HG02981 (cell line): ENCODE measurements around the gene SHANK2.

Source experiments
- ATAC-seq: cut with Tn5 transposase; IDR thresholded peaks from one replicate; pipeline ENCODE4 v1.9.1; 2021; ENCODE audit warnings: mild to moderate bottlenecking, moderate library complexity; ENCODE audit not compliant: unreplicated experiment

The SHANK2 gene

DNA sequence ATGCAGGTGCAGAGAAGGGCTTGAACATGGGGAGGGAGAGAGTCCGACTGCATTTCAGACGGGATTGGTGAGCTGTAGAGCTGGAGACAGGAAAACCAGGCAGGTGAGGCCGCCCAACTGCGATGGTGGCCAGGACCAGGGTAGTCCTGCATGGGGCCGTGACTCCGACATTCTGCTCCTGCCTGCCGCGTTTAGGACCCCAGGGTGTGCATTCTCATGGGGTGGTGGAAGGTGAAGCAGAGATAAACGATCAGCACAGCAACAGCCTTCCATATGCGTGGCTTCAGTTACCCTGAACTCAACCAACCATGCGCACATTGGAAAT is 29.3 kb downstream of the SHANK2 start:
- ATAC-seq: no peak

- no peak for ATAC-seq
Observed at GRCh38 chr11:71222318-71223080, 29.9 kb downstream of the SHANK2 start.

DNA sequence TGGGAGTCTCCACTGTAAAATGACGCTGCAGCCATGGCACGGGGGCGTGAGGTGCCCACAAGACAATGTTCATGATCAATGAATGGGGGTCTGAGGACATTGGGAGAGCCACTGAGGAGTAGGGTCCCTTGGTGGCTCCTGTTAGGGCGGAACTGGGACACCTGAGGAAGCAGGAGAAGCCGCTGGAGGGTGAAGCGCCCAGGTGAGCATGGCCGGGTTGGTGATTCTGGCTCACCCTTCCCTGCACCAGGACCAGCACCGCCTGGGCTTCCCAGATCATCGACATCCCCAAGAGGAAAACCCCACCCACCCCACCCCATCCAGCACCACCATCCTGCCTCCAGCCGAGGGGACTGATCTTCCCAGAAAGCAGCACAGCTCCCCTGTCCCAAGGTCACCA is 30.6 kb downstream of the SHANK2 start:
- ATAC-seq: no peak

- no peak for ATAC-seq
Observed at GRCh38 chr11:71221201-71221600, 31.2 kb downstream of the SHANK2 start.

DNA sequence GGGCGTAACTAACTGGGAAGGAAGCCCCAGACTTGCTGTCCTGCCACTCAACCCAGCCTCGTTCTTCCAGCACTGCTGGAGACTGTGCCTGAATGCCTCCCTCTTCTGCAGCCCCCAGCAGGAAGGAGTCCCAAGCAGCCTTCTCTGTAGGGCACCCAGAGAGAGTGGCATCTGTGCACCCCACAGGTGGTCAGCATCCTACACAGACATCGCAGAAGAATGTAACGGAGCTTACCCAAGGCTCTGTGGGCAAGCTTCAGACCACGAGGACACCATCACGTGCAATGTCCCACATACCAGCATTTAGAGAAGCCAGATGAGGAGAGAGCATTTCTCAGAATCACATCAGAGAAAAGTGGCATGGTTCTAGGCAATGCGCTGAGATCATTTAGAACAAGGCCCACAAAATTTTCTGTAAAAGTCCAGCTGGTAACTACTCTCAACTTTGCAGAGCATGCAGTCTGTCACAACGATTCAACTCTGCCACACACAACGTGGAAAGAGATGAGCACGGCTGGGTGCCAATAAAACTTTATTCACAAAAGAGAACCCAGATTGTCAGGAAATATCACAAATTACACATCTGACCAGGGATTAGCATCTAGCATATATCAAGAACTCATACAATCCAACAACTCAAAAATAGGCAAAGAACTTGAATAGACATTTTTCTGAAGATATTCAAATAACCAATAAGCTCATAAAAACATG is 33.4 kb downstream of the SHANK2 start:
- no peak for ATAC-seq

DNA sequence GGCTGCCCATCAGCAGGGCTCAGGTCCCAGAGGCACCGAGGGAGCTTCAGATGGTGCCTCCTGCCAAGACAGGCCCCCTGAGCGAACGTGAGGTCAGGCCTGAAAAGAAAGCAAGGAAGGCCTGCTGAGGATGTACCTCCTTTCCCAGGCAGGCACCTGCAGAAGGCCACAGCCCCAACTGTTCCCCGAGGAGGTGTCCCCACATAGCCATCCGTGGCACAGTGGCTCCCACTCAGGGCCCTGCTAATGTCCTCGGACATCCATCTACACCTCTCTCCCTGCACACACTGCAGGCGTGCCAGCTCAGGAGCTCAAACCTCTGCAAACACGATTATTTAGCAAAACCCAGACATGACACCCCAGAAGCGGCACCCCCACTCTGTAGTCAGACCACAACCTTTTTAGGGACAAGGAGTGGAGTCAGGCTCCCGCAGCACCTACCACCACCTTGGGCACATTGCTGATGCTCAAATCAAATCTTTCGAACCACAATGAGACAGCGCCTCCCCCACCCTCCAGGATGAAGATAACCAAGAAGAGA is 36.9 kb downstream of the SHANK2 start:
- no peak for ATAC-seq

DNA sequence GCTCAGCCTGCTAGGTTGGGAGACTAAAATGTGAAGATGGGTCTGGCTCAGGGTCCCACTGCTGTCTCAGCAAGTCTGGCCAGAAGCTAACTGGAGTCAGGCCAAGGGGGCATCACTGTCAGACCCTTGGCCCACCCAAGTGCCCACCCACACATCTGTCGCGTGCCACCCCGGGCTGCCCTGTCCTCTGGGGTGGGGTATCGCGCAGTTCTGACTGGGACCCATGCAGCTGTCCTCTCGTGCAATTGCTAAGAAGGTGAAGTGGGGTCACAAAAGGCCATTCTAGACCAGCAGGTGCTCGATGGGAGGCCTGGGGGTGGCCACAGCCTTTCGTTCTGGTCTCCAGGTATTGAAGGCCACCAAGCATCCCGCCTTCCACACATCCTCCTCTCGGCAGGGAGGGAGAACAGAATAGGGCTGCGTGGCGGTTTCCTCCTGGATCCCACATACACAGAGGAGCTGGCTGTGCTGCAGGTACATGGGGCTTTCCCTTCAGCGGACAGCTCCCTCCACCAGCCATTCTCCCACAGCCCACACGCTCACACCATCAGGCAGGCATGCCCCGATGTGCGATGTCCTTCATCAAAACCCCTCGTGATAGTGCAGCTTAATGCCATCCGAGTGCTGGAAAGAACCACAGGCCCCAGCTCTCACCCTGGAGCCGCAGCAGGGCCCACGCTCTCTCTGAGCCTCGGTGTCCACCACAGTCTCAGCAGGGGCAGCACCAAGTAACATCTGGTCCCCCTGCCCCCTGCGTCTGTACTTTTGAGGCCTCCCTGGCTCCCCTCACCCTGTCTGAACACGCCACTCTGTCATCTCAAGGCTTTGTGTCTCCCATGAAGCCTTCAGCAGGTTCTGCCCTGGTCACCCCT is 37.6 kb downstream of the SHANK2 start:
- no peak for ATAC-seq

- ATAC-seq: no peak
Observed at GRCh38 chr11:71213696-71214552, 38.5 kb downstream of the SHANK2 start.

DNA sequence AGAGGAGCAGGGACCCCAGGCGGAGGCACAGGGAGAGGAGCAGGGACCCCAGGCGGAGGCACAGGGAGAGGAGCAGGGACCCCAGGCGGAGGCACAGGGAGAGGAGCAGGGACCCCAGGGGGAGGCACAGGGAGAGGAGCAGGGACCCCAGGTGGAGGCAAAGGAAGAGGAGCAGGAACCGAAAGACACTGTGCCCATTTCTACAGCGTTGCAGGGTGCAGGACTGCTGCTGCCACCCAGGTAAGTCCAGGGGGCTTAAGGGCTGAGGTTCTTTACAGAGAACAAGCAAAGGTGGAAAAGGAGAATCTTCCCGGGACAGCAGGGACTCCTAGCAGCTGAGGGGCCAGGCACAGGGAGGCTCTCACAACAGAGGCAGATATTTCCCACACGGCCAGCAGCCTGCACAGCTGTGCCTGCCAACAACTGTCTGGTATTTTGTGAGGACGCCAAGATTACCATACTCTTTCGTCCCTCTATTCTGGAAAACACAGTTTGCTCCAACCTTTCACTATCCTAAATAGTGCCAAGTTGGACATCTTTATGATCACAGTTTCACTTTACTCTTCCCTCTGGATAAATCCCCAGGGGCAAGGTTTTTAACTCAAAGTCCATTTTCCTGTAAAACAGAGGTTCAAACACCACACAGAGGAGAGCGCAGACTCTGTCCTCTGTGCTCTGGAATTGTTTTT is 39.4 kb downstream of the SHANK2 start:
- ATAC-seq: no peak

DNA sequence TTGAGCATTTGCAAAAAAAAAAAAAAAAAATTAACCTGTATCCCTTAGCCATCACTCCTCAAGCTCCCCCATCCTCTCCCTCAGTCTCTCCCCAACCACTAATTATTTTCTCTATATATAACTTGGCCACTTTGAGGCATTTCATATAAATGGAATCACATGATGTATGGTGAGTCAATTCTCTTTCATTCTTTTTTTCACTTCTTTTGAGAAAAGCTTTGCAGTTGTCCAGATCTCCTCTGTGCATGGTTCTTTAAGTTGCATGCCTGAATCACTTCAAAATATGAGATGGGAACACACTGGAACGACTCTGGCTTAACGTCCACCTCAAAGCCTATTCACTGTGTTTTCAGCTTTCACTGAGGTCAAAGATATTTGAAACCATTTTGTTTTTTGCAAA is 40.7 kb downstream of the SHANK2 start:
- no peak for ATAC-seq

GRCh38 chr11:71210861-71211260 is 41.5 kb downstream of the SHANK2 start:
- ATAC-seq: no peak

DNA sequence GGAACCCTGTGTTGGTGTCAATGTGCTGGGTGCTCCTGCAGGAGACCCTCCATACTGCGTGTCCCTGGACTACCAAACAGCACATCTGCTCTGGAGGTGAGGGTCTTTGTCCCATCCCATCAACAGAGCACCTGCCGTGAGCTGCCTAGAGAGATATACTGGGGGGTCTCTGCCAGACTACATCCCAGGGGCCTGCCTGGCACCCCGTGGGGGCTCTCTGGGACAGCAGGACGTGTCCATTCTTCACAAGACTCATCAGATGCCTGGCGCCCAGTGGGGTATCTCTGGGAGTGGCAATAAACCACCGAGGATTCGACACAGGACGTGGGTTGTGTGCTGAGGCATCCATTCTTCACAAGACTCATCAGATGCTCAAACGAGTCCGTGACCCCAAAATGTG is 42.7 kb downstream of the SHANK2 start:
- ATAC-seq: no peak

GRCh38 chr11:71209181-71209580 is 43.2 kb downstream of the SHANK2 start:
- no peak for ATAC-seq

DNA sequence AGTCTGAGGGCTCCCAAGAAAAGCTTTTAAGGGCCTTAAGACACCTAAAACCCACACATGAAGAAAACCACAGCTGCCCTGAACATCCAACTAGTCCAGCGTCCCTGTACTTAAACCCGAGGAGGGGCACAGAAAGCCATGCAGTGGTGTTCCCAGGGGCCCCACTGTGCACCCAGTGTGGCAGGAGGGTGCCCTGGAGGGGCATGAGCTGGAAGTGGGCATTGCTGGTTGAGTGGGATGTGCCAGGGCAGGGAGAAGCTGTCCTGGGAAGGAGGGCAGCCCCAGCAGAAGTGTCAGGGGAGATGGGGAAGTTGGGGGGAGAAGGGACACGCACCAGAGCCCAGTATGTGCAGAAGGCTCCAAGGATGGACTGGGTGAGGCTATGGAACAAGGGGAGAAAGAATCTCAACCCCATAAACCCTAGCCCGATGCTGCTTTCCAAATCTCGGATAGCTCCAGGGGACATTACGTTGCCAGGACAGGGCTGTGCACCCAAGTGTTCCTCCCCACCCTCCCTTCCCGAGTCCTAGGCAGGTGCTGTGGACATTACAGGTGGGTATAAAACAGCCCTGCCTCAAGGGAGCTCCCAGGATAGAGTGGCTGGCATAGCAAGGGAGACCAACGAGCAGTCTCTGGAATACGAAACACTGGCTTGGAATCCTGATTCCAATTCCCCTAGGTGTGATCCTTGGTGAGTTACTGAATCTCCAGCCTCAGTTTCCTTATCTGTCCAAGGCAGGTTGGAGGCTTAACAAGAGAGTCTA is 44.2 kb downstream of the SHANK2 start:
- ATAC-seq: no peak

DNA sequence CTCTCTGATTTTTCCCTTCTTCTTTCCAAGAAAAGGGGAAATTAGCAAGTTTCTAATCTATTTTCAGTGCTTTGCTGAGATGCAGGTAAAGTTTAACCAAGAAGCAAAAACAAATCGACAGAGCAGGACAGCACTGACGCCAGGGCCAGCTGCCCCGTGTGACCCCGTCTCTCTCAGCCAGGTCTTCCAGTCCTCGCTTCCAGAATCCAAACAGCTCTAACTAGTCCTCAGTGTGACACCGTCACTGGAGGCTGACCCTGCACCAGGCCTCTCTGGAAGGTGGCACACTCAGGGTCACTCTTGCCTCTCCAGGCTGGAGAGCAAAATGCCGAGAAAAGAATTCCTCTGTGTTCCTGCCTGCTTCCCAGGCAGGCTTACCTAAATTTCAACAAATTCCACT is 44.8 kb downstream of the SHANK2 start:
- ATAC-seq: no peak

- no peak for ATAC-seq
Observed at GRCh38 chr11:71206186-71206585, 46.2 kb downstream of the SHANK2 start.

- ATAC-seq: no peak
Observed at GRCh38 chr11:71204748-71205664, 47.4 kb downstream of the SHANK2 start.

GRCh38 chr11:71204294-71204693 is 48.1 kb downstream of the SHANK2 start:
- no peak for ATAC-seq
